Activated T-helper 1 cell treated with anti-CD3 and anti-CD28 coated beads, Interleukin-12 subunit alpha, Interleukin-12 subunit beta, Interleukin-2, Interleukin-4 antibody, amounts not matched to agents 30 ng/mL and 10 ng/mL and 1 ng/mL, durations not matched to agents 14 hours and 24 hours and 36 hours (primary cell): ENCODE measurements around the gene AMOTL2. TPM values are rescaled to one million over a fixed set of nuclear protein-coding genes. Genes with fewer than 3 reads are reported as not detected.

Experiments
- total RNA-seq: library from RNA; stranded (reverse); gene quantifications from 2 replicates; pipeline ENCODE4 v1.2.3, GENCODE V29; 2022

The AMOTL2 gene
- total RNA-seq, 1 donor from 2014 or later: not detected

Other genes starting within 250 kb of the AMOTL2 start
- 15.8 and 16.8 TPM in 2 replicates for gene RYK, start 123.6 kb downstream of the AMOTL2 start, total RNA-seq
- gene ANAPC13, start 111.5 kb upstream of the AMOTL2 start, total RNA-seq: 25.2 and 26.8 TPM in 2 replicates
- 20.0 and 22.2 TPM in 2 replicates for gene CEP63, start 111.6 kb upstream of the AMOTL2 start, total RNA-seq